Hepatocyte (in vitro differentiated cells): ENCODE data around the gene ZNF33A.

Experiments
- EZH2 ChIP-seq: fragments of 200-600 bp; sonication (generic); IDR thresholded peaks from 2 replicates; pipeline ENCODE4 v1.6.1; 2016; ENCODE audit warnings: antibody characterized with exemption, mild to moderate bottlenecking, borderline replicate concordance
- EZH2phosphoT487 ChIP-seq: fragments of 200-600 bp; sonication (generic); IDR thresholded peaks from one replicate; pipeline ENCODE4 v1.6.1; 2018; ENCODE audit warnings: antibody characterized with exemption, mild to moderate bottlenecking, low read depth, moderate library complexity; ENCODE audit not compliant: unreplicated experiment, severe bottlenecking
- TF ChIP-seq, protein P1 (sequence below): fragments of 200-600 bp; sonication (generic); IDR thresholded peaks from 2 replicates; pipeline ENCODE4 v1.5.1; 2016; ENCODE audit warnings: antibody characterized with exemption, mild to moderate bottlenecking; ENCODE audit not compliant: poor library complexity

DNA sequence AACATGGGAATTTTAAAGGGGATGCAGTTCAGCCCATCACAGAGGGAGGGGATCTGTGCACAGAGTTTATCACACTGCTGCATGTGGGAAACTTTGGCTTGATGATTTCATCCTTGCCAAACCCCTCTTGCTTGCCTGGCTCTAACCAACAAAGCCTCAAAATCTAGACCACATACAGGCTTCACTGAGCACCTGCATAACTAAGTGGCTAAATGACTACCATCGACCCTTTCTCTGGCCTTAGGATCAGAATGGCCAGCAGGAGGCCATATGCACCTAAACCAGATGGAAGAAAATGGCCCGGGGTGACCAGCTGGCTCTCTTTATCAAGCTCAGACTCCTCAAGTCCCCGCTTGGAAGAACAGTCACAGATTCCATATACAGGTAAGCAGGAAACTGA is 18.4 kb upstream of the ZNF33A start:
- TF ChIP-seq, protein P1, sequence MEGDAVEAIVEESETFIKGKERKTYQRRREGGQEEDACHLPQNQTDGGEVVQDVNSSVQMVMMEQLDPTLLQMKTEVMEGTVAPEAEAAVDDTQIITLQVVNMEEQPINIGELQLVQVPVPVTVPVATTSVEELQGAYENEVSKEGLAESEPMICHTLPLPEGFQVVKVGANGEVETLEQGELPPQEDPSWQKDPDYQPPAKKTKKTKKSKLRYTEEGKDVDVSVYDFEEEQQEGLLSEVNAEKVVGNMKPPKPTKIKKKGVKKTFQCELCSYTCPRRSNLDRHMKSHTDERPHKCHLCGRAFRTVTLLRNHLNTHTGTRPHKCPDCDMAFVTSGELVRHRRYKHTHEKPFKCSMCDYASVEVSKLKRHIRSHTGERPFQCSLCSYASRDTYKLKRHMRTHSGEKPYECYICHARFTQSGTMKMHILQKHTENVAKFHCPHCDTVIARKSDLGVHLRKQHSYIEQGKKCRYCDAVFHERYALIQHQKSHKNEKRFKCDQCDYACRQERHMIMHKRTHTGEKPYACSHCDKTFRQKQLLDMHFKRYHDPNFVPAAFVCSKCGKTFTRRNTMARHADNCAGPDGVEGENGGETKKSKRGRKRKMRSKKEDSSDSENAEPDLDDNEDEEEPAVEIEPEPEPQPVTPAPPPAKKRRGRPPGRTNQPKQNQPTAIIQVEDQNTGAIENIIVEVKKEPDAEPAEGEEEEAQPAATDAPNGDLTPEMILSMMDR, result no peak
- no peak for TF ChIP-seq EZH2phosphoT487
- TF ChIP-seq EZH2, result no peak
